ACC112 (cell line): ENCODE results near the gene MLXIPL.
"Not testable (repeated sequence)": the region's sequence is repeated elsewhere in the genome, so short reads cannot be mapped to it uniquely, and the experiment has no call there.

Experiments used
- H2AFZ ChIP-seq: fragments of 200-600 bp; sonication (generic); one replicate; pipeline ENCODE4 v1.6.0; 2017; ENCODE audit warnings: antibody characterized with exemption, low read length; ENCODE audit not compliant: unreplicated experiment
- H3K27ac ChIP-seq: fragments of 200-600 bp; sonication (generic); 2 replicates; pipeline ENCODE4 v1.5.1; 2014; ENCODE audit warnings: low read depth, mild to moderate bottlenecking, antibody characterized with exemption, low read length, moderate library complexity
- H3K27me3 ChIP-seq: fragments of 200-600 bp; sonication (generic); 2 replicates; pipeline ENCODE4 v1.6.1; 2014; ENCODE audit warnings: mild to moderate bottlenecking, antibody characterized with exemption, low read length, moderate library complexity, mixed read lengths; ENCODE audit not compliant: insufficient read depth
- H3K36me3 ChIP-seq: fragments of 200-600 bp; sonication (generic); 2 replicates; pipeline ENCODE4 v1.6.1; 2016; ENCODE audit warnings: mild to moderate bottlenecking, antibody characterized with exemption, low read length, moderate library complexity, mixed read lengths; ENCODE audit not compliant: insufficient read depth
- H3K4me1 ChIP-seq: fragments of 200-600 bp; sonication (generic); one replicate; pipeline ENCODE4 v1.6.1; 2016; ENCODE audit warnings: low read length, mixed read lengths; ENCODE audit not compliant: insufficient read depth, unreplicated experiment, control insufficient read depth
- H3K4me3 ChIP-seq: fragments of 200-600 bp; sonication (generic); 2 replicates; pipeline ENCODE4 v1.5.1; 2014; ENCODE audit warnings: mild to moderate bottlenecking, low read depth, low read length
- H3K79me2 ChIP-seq: fragments of 200-600 bp; sonication (generic); one replicate; pipeline ENCODE4 v1.6.0; 2016; ENCODE audit warnings: low read length; ENCODE audit not compliant: control insufficient read depth, unreplicated experiment, insufficient read depth

MLXIPL gene

DNA sequence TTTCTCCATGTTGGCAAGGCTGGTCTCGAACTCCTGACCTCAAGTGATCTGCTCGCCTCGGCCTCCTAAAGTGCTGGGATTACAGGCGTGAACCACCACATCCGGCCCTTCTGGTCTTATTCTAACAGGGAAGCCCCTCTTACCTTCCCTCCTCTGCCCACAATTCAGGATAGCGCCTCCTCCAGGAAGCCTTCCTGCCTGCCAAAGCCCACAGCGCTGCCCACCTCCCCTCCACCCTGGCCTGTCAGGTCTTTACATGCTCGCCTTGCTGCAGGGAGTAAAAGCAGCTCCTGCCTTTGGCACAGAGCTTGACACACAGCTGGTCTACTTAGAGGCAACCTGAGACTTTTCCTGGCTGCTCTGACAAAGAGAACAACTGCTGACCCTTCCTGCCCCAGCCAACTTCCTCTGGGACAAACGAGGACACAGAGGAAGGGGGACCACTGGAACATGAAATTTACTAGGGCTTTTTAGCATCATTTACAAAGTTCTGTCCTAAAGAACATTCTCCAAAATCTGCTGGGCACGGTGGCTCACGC, 13.2 kb downstream of the MLXIPL start:
- Histone ChIP-seq H3K36me3 (no peaks in the 10 kb centered on the region), H3K27me3 (no peaks in the 10 kb centered on the region), H3K27ac (no peak overlapping the region), H3K4me3 (no peak overlapping the region), H2AFZ (no peak overlapping the region), H3K4me1 (no peaks in the 10 kb centered on the region), H3K79me2 (no peaks in the 10 kb centered on the region)

DNA sequence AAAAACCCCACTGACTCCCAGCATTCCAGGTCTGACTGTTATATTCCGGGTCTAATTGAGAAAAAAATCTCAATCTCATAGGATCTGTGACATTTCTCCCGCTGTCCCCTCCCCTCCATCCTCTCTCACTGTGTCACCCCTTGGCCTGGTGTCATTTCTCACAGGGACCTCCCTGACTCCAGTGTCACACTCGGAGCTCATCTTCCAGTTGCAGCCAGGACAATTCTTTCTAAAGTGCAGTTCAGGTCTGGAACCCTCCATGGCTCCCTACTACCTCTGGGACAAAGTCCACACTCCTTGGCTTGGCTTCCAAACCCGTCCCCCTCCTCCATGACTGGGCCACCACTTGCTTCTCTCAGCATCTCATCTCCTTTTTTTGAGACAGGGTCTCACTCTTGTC, 14.2 kb downstream of the MLXIPL start:
- Histone ChIP-seq H3K4me1 (no peaks in the 10 kb centered on the region), H3K79me2 (no peaks in the 10 kb centered on the region), H3K27ac (no peak overlapping the region), H3K4me3 (no peak overlapping the region), H3K36me3 (no peaks in the 10 kb centered on the region), H3K27me3 (no peaks in the 10 kb centered on the region), H2AFZ (no peak overlapping the region)

DNA sequence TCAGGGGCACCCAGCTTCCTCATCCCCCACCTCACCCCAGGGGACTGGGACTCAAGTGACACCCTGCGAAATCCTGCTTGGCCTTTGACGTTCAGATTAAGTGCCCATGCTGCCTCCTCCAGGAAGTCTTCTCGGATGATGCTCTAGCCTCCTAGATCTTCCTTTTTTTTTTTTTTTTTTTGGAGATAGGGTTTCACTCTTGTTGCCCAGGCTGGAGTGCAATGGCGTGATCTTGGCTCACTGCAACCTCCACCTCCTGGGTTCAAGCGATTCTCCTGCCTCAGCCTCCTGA, 16.7 kb downstream of the MLXIPL start:
- H2AFZ ChIP-seq, H3K36me3 ChIP-seq, H3K4me3 ChIP-seq, H3K79me2 ChIP-seq, H3K4me1 ChIP-seq, H3K27me3 ChIP-seq, H3K27ac ChIP-seq: not testable (repeated sequence)

DNA sequence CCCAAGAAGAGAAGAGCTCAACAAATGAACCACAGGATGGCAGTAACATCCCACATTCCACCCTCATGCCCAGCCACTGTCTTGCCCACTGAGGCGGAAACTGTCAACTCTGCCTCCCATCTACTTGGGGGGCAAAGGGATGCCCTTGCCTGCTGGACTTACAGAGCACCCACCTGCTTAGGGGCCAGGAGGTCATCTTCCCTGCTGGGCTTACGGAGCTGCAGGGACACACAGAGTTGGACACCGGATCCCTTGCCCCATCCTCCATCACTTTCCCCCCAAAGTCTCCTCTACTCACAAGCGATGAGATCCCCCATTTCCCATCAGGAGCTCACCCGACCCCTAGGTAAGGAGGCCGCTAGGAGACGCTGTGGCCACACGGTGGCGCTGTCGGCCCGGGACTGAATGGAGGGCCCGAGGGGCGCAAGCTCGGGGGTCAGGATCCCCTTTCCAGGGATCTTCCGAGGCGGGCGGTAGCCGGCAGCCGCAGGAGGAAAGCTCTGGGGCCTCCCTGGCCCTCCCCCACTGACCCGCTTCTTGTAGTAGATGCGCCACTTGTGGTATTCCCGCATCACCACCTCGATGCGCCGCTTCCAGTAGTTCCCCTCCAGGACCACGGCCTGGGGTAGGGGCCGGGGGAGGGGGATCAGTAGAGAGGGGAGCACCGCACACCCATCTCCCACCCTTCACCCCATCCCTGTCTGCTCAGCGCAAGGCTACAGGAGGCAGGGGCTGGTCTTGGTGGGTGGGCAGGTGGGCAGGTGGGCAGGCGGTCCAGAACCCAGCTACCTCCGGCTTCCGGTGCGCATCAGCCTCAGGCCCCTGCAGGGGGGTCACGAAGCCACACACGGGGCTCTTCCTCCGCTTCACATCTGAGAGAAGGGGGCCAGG, 17.3 kb downstream of the MLXIPL start:
- no peak overlapping the region for H3K4me3 ChIP-seq
- H3K27me3 ChIP-seq, result no peaks in the 10 kb centered on the region
- H3K4me1 ChIP-seq, result peaks cover 8% of the 10 kb centered on the region
- H3K27ac ChIP-seq, result no peak overlapping the region
- H3K79me2 ChIP-seq, result no peaks in the 10 kb centered on the region
- no peak overlapping the region for H2AFZ ChIP-seq
- H3K36me3 ChIP-seq, result no peaks in the 10 kb centered on the region

DNA sequence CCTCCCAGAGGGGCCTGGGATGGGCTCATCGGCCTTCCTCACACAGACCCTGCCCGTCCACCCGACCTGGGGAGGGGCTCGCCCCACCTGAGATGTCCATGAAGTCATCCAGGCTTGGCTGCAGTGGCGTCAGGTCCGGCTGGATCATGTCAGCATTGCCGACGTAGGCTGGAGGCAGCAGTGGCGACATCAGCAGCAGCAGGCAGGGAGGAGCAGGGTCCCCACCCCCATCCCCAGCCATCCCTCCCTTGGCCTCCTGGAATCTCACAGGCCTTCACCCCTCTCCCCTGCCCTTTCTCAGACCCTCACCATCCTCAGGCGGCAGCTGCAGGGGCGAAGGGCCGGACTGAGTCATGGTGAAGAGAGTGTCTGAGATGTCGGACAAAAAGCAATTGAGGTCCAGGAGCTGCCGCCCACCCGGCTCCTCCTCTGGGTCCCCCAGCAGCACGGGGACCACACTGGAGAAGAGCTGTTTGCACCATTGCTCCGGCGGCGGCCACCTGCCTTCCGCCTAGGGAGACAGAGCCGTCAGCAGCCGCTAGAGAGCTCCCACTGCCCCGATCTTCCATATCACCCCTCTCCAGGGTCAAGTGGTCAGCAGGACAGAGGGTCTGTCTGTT, 18.6 kb downstream of the MLXIPL start:
- H2AFZ ChIP-seq, result no peak overlapping the region
- H3K36me3 ChIP-seq, result no peaks in the 10 kb centered on the region
- no peaks in the 10 kb centered on the region for H3K79me2 ChIP-seq
- peaks cover 8% of the 10 kb centered on the region for H3K4me1 ChIP-seq
- H3K4me3 ChIP-seq, result no peak overlapping the region
- H3K27me3 ChIP-seq, result no peaks in the 10 kb centered on the region
- H3K27ac ChIP-seq, result no peak overlapping the region

DNA sequence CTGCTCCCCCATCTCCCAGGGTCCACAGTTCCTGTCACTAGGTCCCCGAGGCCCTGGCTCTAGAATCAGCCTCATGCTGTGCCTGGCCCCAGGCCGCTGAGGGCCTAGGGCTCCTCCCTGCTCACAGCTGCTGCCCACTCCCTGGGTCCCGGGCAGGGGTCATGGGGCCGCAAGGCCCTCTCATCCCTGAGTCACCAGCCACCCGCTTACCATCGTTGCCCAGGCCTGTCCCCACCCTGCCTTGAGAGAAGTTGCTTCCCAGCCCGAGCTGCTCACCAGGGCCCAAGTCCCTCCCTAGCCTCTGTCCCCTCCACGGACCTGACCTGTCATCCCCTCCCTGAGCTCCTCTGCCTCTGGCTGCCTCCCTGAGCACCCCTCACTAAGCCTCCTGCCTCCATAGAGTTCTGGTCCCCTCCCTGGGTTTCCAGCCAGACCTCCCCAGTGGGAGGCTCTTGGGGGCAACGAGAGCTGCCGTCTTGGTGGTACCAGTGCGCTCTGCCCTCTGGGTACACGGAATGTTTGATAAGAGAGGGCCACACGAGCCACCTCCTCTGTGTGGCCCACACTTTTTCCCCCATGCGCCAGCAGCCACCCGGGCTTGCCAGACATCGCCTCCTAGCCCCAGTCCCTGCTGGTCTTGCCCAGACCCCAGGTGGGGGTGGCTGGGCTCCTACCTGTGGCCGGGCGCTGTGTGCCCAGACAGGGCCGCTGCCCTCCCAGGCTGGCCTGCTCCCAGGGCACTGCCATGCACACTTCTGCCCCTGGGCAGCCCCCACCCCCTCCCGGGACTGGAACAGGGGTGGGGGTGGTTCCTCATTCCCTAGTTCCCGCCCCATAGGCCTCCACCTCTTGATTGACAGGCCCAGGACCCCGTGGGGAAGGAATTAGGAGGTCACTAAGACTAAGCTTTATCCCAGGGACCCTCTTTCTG, 21.3 kb downstream of the MLXIPL start:
- no peak overlapping the region for H3K4me3 ChIP-seq
- peaks cover 8% of the 10 kb centered on the region for H3K4me1 ChIP-seq
- no peak overlapping the region for H3K27ac ChIP-seq

DNA sequence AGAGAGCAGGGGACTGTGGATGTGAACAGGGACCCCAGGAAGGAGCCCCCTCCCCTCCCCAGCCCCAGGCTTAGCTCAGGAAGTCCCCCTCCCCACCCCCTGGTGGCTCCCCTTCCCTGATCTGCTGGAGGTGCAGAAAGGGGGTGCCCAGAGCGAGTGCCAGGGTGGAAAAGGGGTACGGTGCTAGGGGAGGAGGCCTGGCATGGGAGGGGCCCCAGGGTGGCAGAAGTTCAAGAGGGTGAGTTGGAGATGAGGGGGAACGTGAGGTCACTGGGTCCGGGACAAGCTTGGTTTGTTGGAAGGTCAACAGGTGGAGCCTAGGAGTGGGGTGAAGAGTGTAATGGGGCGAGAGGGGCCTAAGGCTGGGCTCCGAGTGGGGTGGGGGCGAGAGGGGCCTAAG, 24.4 kb downstream of the MLXIPL start:
- Histone ChIP-seq H3K4me1 (peaks cover 8% of the 10 kb centered on the region), H3K4me3 (no peak overlapping the region), H3K79me2 (no peaks in the 10 kb centered on the region), H3K27ac (no peak overlapping the region), H3K27me3 (peaks cover 8% of the 10 kb centered on the region), H3K36me3 (no peaks in the 10 kb centered on the region), H2AFZ (no peak overlapping the region)

More for the DNA sequence above, 21.3 kb downstream of the MLXIPL start:
- no peaks in the 10 kb centered on the region for H3K36me3 ChIP-seq
- H3K27me3 ChIP-seq, result peaks cover 4% of the 10 kb centered on the region
- H3K79me2 ChIP-seq, result no peaks in the 10 kb centered on the region
- no peak overlapping the region for H2AFZ ChIP-seq

DNA sequence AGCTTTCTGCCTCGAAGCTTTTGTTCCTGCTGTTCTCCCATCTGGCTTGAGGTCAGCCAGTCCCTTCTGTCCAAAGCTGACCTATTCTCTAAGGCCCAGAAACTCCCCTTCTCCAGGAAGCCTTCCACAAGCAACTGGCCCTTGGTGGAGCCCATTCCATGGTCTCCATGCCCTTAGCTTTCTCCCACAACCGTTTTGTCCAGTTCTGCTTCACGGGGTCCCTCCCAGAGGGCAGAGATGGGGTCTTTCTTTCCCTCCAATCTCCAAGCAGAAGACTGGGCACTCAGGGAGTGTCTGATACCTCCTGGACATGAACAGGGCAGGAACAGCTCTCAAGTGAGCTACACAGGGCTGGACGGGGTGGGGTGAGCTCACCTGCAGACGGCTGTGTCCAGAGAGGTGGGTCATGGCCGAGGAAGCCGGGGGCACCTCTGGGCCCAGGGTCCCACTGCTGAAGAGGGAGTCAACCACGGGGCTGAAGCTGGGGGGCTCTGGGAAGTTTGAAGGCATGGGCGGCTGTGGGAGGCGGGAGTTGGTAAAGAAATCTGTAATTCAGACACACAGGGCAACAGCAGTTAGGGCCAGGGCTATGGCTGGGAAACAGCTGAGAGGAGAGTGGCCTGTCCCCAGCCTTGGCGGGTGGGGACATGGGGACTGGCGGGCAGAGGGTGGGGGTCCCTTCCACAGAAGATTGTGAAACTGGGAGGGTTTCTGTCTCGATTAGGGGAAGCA, 25.0 kb downstream of the MLXIPL start:
- peaks cover 8% of the 10 kb centered on the region for H3K27me3 ChIP-seq
- H3K4me1 ChIP-seq, result peaks cover 8% of the 10 kb centered on the region
- H3K36me3 ChIP-seq, result no peaks in the 10 kb centered on the region
- no peak overlapping the region for H3K4me3 ChIP-seq
- H3K79me2 ChIP-seq, result no peaks in the 10 kb centered on the region
- no peak overlapping the region for H3K27ac ChIP-seq
- H2AFZ ChIP-seq, result no peak overlapping the region

DNA sequence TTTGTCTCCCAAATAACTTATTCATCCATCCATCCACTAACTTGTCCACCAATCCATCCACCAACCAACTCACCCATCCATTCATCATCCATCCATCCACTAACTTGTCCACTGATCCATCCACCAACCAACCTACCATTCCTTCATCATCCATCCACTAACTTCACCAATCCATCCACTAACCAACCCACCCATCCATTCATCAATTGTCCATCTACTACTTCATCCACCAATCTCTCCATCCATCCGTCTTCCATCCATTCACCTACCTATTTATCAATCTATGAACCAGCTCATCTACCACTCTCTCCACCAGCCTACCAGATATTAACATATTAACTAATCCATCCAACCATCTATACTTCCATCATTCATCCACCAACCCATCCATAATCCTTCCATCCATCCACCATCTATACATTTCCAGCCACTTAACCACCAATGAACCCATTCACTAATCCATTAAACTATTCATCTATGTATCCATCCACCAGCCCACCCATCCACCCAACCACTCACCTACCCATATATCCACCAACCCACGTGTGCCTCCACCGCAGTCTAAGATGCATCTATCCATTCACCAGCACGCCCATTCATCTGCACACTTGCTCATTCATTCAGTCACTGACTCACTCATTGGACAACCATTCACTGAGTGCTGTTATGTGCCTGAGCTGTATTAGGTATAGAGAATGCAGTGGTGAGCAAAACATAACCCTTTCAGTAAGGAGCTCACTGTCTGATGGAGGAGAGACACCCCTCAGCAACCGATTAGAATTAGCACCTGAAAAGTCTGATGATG, 26.1 kb downstream of the MLXIPL start:
- Histone ChIP-seq H3K79me2 (no peaks in the 10 kb centered on the region), H3K27ac (no peak overlapping the region), H2AFZ (no peak overlapping the region), H3K27me3 (peaks cover 8% of the 10 kb centered on the region), H3K4me1 (peaks cover 8% of the 10 kb centered on the region), H3K4me3 (no peak overlapping the region), H3K36me3 (no peaks in the 10 kb centered on the region)
